CD4-positive, CD25-positive, alpha-beta regulatory T cell (primary cell): Measurements from ENCODE around the gene CEBPA. TPM values are rescaled to one million over a fixed set of nuclear protein-coding genes. Genes with fewer than 3 reads are reported as not detected.

Experiments used
- ATAC-seq, 2 donors: fragments of 150-1000 bp; cut with Tn5 transposase; one replicate each; pipeline ENCODE4 v1.10.0; 2021; ENCODE audit warnings: low read depth in 2 of 2, moderate number of reproducible peaks in 2 of 2, moderate library complexity in 1 of 2
- DNase-seq, 3 donors: peaks; one replicate each; pipeline versions ENCODE4 v3.0.0 to v3.0.0-alpha.2; 2012 to 2022; ENCODE audit warnings: mixed read lengths in 1 of 3
- H3K27ac ChIP-seq: one replicate; pipeline ENCODE4 v1.7.0; 2013; ENCODE audit warnings: mild to moderate bottlenecking, low read length; ENCODE audit not compliant: insufficient read depth, poor library complexity, severe bottlenecking
- H3K27me3 ChIP-seq: one replicate; pipeline ENCODE4 v1.7.0; 2013; ENCODE audit warnings: low read length; ENCODE audit not compliant: control insufficient read depth, insufficient read depth
- H3K36me3 ChIP-seq: one replicate; pipeline ENCODE4 v1.7.0; 2013; ENCODE audit warnings: mild to moderate bottlenecking, low read length, moderate library complexity; ENCODE audit not compliant: control insufficient read depth, insufficient read depth
- H3K4me1 ChIP-seq: 2 replicates; pipeline ENCODE4 v1.7.0; 2013; ENCODE audit warnings: mild to moderate bottlenecking, low read length; ENCODE audit not compliant: insufficient read depth, control insufficient read depth, poor library complexity, severe bottlenecking
- H3K4me3 ChIP-seq: one replicate; pipeline ENCODE4 v1.7.0; 2013; ENCODE audit warnings: low read depth, mild to moderate bottlenecking, low read length, moderate library complexity
- H3K9me3 ChIP-seq, 2 experiments: 1 replicate in 1 of 2; 2 replicates in 1 of 2; pipeline ENCODE4 v1.7.0; 2013; ENCODE audit warnings: low read length in 2 of 2, mild to moderate bottlenecking in 1 of 2, moderate library complexity in 1 of 2; ENCODE audit not compliant: control insufficient read depth in 2 of 2
- H3K27ac Mint-ChIP-seq, 3 donors: one replicate each; pipeline ENCODE4 v1.8.0; 2020 to 2022; ENCODE audit warnings: mild to moderate bottlenecking in 3 of 3, mixed read lengths in 3 of 3, moderate library complexity in 2 of 3
- H3K27me3 Mint-ChIP-seq: one replicate; pipeline ENCODE4 v1.8.0; 2022; ENCODE audit warnings: mild to moderate bottlenecking, mixed read lengths
- H3K36me3 Mint-ChIP-seq: one replicate; pipeline ENCODE4 v1.8.0; 2020; ENCODE audit warnings: mixed read lengths
- H3K4me1 Mint-ChIP-seq, 4 donors: one replicate each; pipeline ENCODE4 v1.8.0; 2020 to 2022; ENCODE audit warnings: mixed read lengths in 4 of 4, mild to moderate bottlenecking in 1 of 4
- H3K4me3 Mint-ChIP-seq, 4 donors: one replicate each; pipeline ENCODE4 v1.8.0; 2020 to 2022; ENCODE audit warnings: mild to moderate bottlenecking in 4 of 4, mixed read lengths in 4 of 4, moderate library complexity in 3 of 4
- H3K9me3 Mint-ChIP-seq, 7 donors: one replicate each; pipeline ENCODE4 v1.8.0; 2020 to 2022; ENCODE audit warnings: mixed read lengths in 7 of 7, mild to moderate bottlenecking in 3 of 7, moderate library complexity in 2 of 7
- polyA plus RNA-seq, 4 donors: library from polyadenylated mRNA; unstranded; fragments of 300-500 nt; fragmentation: Illumina TruSeq; gene quantifications; one replicate each; pipeline ENCODE4 v1.2.3, GENCODE V29; 2021
- total RNA-seq: library from RNA; stranded (reverse); gene quantifications from one replicate; pipeline ENCODE4 v1.2.3, GENCODE V29; 2022

The CEBPA gene
- total and polyA plus RNA-seq, 5 donors from 2014 or later, result 0.72 to 3.8 (median 1.8) TPM

GRCh38 chr19:33251076-33251475 lies 51.3 kb downstream of the CEBPA start:
- peaks cover 0 to 2% (median 0%) of the 10 kb centered on the region in 7 donors for H3K9me3 Mint-ChIP-seq
- H3K4me3 ChIP-seq, result no peak overlapping the region
- no peaks in the 10 kb centered on the region for H3K36me3 ChIP-seq
- H3K27ac ChIP-seq, result no peak overlapping the region
- DNase-seq, result no peak
- H3K27me3 Mint-ChIP-seq, result peaks cover 4% of the 10 kb centered on the region
- no peaks in the 10 kb centered on the region for H3K27me3 ChIP-seq
- no peaks in the 10 kb centered on the region for H3K4me1 Mint-ChIP-seq
- no peak for ATAC-seq
- H3K4me3 Mint-ChIP-seq, result no peak overlapping the region
- H3K9me3 ChIP-seq, result peaks cover 0 to 4% of the 10 kb centered on the region in 2 experiments
- no peaks in the 10 kb centered on the region for H3K36me3 Mint-ChIP-seq
- no peaks in the 10 kb centered on the region for H3K4me1 ChIP-seq
- H3K27ac Mint-ChIP-seq, result no peak overlapping the region

- Histone ChIP-seq H3K4me3 (no peak overlapping the region), H3K9me3 (peaks cover 0 to 7% of the 10 kb centered on the region in 2 experiments), H3K27me3 (no peaks in the 10 kb centered on the region), H3K4me1 (no peaks in the 10 kb centered on the region), H3K36me3 (no peaks in the 10 kb centered on the region), H3K27ac (no peak overlapping the region)
- H3K9me3 Mint-ChIP-seq, result peaks cover 0 to 2% (median 0%) of the 10 kb centered on the region in 7 donors
- peaks cover under 1% of the 10 kb centered on the region for H3K27me3 Mint-ChIP-seq
- no peaks in the 10 kb centered on the region for H3K36me3 Mint-ChIP-seq
- ATAC-seq (no peak), DNase-seq (no peak)
- no peak overlapping the region for H3K4me3 Mint-ChIP-seq
- H3K4me1 Mint-ChIP-seq, result no peaks in the 10 kb centered on the region
- H3K27ac Mint-ChIP-seq, result no peak overlapping the region
Observed at GRCh38 chr19:33250500-33250899, 51.8 kb downstream of the CEBPA start.

Other genes starting within 250 kb of the CEBPA start
- 0.37 TPM for gene RHPN2, start 237.6 kb downstream of the CEBPA start, total RNA-seq
- gene RHPN2, start 237.6 kb downstream of the CEBPA start, polyA plus RNA-seq, result under 1 TPM; 0.17 to 0.76 (median 0.31) TPM
- 9.6 TPM for gene GPATCH1, start 221.4 kb downstream of the CEBPA start, total RNA-seq
- 1 to 10 TPM; 3.9 to 7.0 (median 4.8) TPM for gene GPATCH1, start 221.4 kb downstream of the CEBPA start, polyA plus RNA-seq
- gene WDR88, start 170.4 kb downstream of the CEBPA start, total RNA-seq, result not detected
- under 1 TPM in 2 of 4 donors, not detected in 2; 0.09 to 0.24 TPM for gene WDR88, start 170.4 kb downstream of the CEBPA start, polyA plus RNA-seq
- gene LRP3, start 108.2 kb downstream of the CEBPA start, total RNA-seq, result not detected
- not detected for gene LRP3, start 108.2 kb downstream of the CEBPA start, polyA plus RNA-seq
- not detected for gene SLC7A10, start 76.7 kb downstream of the CEBPA start, total RNA-seq
- under 1 TPM in 2 of 4 donors, not detected in 2; 0.15 to 0.19 TPM for gene SLC7A10, start 76.7 kb downstream of the CEBPA start, polyA plus RNA-seq
- 19.9 TPM for gene CEBPG, start 71.2 kb upstream of the CEBPA start, total RNA-seq
- gene CEBPG, start 71.2 kb upstream of the CEBPA start, polyA plus RNA-seq, result 10 to 100 TPM; 10.5 to 16.4 (median 13.2) TPM
- gene PEPD, start 219.3 kb upstream of the CEBPA start, total RNA-seq, result 36.8 TPM
- gene PEPD, start 219.3 kb upstream of the CEBPA start, polyA plus RNA-seq, result 100 to 1,000 TPM; 105 to 141 (median 110) TPM